Muscle layer of colon (tissue), 2 donors: Measurements from ENCODE around the gene CYP2W1.

ENCODE experiments used
- H3K27ac ChIP-seq: one replicate; pipeline ENCODE4 v1.7.0; 2013; ENCODE audit warnings: low read depth, mild to moderate bottlenecking, low read length, moderate library complexity
- H3K27me3 ChIP-seq, 2 donors: one replicate each; pipeline ENCODE4 v1.7.0; 2013; ENCODE audit warnings: low read length in 2 of 2, mild to moderate bottlenecking in 2 of 2; ENCODE audit not compliant: insufficient read depth in 2 of 2, control insufficient read depth in 1 of 2
- H3K36me3 ChIP-seq: one replicate; pipeline ENCODE4 v1.7.0; 2013; ENCODE audit warnings: mild to moderate bottlenecking, low read length; ENCODE audit not compliant: insufficient read depth
- H3K4me1 ChIP-seq: one replicate; pipeline ENCODE4 v1.7.0; 2013; ENCODE audit warnings: mild to moderate bottlenecking, low read length; ENCODE audit not compliant: insufficient read depth
- H3K4me3 ChIP-seq, 2 donors: one replicate each; pipeline ENCODE4 v1.7.0; 2013; ENCODE audit warnings: low read length in 2 of 2, low read depth in 1 of 2, mild to moderate bottlenecking in 1 of 2, moderate library complexity in 1 of 2
- H3K9ac ChIP-seq: one replicate; pipeline ENCODE4 v1.7.0; 2013; ENCODE audit warnings: low read length
- H3K9me3 ChIP-seq: one replicate; pipeline ENCODE4 v1.7.0; 2013; ENCODE audit warnings: mild to moderate bottlenecking, low read length
- donor health status: abdominal sarcoma.
- donor health status: Adenocarcinoma of cecum.

The CYP2W1 gene

DNA sequence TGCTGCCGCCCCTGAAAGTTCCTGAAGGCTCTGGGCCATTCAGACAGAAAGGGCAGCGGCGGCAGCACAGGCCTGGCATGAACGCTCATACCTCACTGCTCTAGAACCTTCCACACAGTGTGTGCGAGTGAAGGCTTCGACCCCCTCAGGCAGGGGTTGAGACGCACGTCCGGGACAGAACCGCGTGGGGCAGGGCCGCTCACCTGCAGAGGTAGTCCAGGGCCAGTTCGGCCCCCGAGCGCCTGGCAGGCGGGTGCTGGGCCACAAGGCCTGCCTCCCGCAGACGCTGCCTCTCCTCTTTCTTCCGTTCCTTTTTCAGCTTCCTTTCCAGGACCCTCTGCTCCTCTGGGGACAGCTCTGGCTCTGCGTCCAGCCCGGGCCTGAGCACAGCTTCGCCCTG, 26.8 kb downstream of the CYP2W1 start:
- Histone ChIP-seq H3K36me3 (peaks cover 9% of the 10 kb centered on the region), H3K9ac (no peak overlapping the region), H3K27me3 (no peaks in the 10 kb centered on the region), H3K4me1 (no peaks in the 10 kb centered on the region), H3K9me3 (no peaks in the 10 kb centered on the region), H3K4me3 (no peak overlapping the region), H3K27ac (no peak overlapping the region)

DNA sequence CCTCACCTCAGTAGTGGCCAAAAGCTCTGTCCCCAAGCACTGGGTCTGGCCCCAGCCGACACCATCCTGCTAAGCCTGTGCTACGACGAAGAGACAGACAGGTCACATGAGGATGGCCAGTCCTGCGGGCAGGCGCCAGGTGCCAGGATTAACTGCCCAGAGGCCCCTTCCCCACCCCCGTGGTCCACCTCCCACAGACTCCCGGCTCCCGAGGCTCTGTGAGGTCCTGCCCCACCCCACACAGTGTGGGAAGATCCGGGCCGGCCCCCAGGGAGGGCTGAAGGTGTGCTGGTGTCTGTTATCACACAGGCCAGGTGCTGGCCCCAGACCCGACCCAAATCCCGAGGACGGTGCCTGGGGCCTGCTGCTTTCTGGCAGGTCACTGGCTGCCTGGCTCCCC, 27.2 kb downstream of the CYP2W1 start:
- Histone ChIP-seq H3K36me3 (peaks cover 9% of the 10 kb centered on the region), H3K27ac (no peak overlapping the region), H3K9ac (no peak overlapping the region), H3K27me3 (no peaks in the 10 kb centered on the region), H3K9me3 (no peaks in the 10 kb centered on the region), H3K4me3 (no peak overlapping the region), H3K4me1 (no peaks in the 10 kb centered on the region)

DNA sequence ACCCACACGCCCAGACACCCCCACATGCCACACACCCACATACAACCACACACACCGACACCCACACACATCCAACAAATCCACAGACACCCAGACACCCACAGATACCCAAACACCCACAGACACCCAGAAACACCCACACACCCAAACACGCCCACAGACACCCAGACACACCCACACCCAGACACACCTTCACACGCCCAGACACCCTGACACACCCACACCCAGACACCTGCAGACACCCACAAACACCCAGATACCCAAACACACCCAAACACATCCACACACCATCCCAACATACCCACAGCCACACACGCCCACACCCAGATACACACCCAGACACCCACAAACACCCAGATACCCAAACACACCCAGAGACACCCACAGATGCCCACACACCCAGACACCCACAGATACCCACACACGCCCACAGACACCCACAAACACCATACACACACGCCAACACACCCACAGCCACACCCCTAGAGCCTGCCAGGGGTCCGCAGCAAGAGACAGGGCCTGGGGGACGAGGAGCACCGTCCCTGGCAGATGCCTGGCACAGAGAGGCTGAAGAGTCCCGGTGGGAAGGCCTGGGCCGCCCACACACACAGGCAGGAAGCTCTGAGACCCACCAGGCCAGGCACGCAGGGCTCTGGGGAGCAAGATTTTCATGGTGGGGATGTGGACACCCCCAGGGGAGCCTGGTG, 28.5 kb downstream of the CYP2W1 start:
- H3K36me3 ChIP-seq, result peaks cover 9% of the 10 kb centered on the region
- no peaks in the 10 kb centered on the region for H3K27me3 ChIP-seq
- no peaks in the 10 kb centered on the region for H3K9me3 ChIP-seq
- no peak overlapping the region for H3K4me3 ChIP-seq
- H3K9ac ChIP-seq, result no peak overlapping the region
- H3K27ac ChIP-seq, result no peak overlapping the region
- H3K4me1 ChIP-seq, result no peaks in the 10 kb centered on the region

DNA sequence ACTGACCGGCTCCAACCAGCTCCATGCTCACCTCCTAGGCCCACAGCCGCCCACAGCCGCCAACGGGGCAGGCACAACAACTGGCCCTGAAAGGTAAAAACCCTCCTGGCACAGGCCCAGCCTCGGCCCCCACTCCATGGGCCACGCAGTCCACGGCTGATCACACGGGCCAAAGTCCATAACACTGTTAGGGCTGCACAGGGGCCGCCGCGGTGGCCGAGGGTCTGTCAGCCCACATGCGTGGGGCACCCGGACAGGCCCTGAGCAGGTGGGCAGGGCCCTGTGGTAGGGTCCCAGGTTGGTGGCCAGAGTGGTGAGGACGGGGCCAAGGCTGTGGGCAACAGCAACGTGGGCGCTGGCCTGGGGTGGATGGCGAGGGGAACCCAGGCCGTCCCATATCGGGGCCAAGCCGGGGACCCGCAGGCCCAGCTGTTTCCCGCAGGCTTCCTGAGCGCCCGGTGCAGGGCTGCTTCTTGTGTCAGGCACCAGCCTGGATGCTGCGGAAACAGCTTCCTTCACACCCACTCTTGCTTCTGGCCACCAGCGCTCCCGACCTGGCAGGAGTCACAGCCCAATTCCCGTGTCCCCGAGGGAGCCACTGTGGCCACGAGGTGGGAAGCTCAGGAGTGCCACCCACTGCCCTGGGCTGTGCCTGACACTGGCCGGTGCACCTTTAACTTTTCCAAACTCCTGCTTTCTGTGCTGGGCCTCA, 29.2 kb downstream of the CYP2W1 start:
- Histone ChIP-seq H3K27ac (no peak overlapping the region), H3K4me1 (no peaks in the 10 kb centered on the region), H3K27me3 (no peaks in the 10 kb centered on the region), H3K9ac (no peak overlapping the region), H3K4me3 (no peak overlapping the region), H3K9me3 (no peaks in the 10 kb centered on the region), H3K36me3 (peaks cover 9% of the 10 kb centered on the region)

DNA sequence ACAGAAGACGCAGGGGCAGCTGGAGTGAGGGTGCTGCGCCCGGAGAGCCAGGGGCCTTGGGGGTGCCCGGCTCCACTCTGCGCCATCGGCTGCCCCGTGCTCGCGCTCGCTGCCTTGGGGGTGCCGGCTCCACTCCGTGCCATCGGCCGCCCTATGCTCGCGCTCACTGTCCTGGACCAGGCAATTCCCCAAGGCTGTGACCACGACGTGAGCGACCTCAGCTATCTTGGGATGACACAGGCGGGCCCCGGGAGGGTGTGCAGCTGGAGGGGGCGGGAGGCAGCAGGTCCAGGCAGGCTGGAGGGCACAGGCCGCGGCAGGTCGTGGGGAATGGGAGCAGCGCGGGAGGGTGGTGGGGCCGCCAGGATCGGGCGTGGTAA, 29.7 kb downstream of the CYP2W1 start:
- Histone ChIP-seq H3K27ac (no peak overlapping the region), H3K27me3 (no peaks in the 10 kb centered on the region), H3K36me3 (peaks cover 9% of the 10 kb centered on the region), H3K4me1 (no peaks in the 10 kb centered on the region), H3K9ac (no peak overlapping the region), H3K4me3 (no peak overlapping the region), H3K9me3 (no peaks in the 10 kb centered on the region)

DNA sequence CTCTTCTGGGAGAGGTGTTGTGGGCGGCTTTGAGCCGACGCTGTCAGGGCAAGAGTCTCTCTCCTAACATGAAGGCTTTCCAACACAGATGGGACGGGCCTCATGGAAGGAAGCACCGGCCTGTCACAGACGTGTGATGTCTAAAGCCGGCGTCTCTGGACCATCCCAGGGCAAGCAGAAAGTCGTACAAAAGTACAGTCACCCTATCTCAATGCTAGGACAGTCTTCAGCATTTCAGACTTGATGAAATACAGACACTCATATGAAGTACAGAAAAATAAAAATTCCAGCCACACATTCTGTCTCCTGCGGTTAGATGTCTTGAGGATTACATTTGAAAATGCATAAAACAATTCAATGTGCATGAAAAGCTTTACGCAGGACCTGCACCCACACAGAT, 30.6 kb downstream of the CYP2W1 start:
- H3K27ac ChIP-seq, result no peak overlapping the region
- H3K4me1 ChIP-seq, result no peaks in the 10 kb centered on the region
- H3K36me3 ChIP-seq, result peaks cover 9% of the 10 kb centered on the region
- no peak overlapping the region for H3K9ac ChIP-seq
- no peak overlapping the region for H3K4me3 ChIP-seq
- H3K27me3 ChIP-seq, result no peaks in the 10 kb centered on the region
- H3K9me3 ChIP-seq, result no peaks in the 10 kb centered on the region

DNA sequence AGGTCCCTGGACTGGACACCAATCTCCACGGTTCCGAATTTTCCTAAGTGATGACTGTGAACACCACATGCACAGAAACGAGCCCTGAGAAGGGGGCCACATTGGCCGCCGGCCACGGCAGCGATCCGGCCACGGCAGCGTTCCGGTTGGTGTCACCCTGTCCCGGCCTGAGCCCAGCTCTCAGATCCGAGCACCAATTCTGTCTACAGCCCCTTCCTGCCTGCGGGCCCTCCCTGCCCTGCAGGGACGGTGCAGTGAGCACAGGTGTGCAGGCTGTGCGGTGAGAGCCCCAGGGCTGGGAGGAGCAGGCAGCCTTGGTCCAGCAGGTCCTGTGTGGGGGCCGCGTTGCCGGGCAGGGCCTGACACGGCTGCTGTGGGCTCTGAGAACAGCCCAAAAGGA, 31.7 kb downstream of the CYP2W1 start:
- Histone ChIP-seq H3K27me3 (no peaks in the 10 kb centered on the region), H3K27ac (no peak overlapping the region), H3K9ac (no peak overlapping the region), H3K36me3 (peaks cover 3% of the 10 kb centered on the region), H3K9me3 (no peaks in the 10 kb centered on the region), H3K4me1 (no peaks in the 10 kb centered on the region), H3K4me3 (no peak overlapping the region)

DNA sequence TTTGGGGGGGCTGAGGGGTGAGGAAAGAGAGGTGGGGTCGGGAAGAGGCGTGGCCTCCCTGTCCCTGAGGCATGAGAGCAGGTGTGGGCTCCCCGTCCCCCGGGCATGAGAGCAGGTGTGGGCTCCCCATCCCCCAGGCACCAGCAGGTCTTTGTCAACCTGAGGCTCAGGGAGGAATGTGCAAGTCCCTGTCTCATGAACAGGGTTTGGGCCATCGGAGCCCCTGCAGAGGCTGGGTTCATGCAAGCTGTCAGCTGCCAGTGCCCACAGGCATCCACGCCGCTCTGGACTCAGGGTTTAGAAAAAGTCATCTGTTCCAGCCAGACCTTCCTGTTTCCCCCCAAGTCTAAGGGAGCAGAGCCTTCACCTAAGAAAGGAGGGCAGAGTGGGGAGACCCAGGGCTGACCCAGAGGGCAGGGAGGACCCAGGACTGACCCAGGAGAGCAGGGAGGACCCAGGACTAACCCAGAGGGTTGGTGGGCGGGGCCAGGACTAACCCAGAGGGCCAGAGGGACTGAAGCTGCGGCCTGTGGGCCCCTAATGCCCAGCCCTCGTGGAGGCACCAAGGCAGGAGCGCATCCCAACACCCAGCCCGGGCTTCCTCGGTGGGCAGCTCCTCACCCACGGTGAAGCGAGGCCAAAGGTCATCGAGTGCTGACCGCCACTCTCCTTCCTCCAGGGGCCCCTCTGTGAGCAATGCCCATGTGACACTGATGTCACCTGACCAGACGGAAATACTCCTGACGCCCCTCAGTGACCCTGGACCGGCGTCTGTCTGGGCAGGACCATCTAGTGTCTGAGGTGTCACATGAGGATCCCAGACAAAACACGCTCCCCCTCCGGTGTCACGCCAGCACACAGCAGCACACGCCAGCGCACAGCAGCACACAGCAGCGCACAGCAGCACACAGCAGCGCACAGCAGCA, 32.5 kb downstream of the CYP2W1 start:
- Histone ChIP-seq H3K9ac (no peak overlapping the region), H3K9me3 (no peaks in the 10 kb centered on the region), H3K27me3 (no peaks in the 10 kb centered on the region), H3K27ac (no peak overlapping the region), H3K36me3 (no peaks in the 10 kb centered on the region), H3K4me3 (no peak overlapping the region), H3K4me1 (no peaks in the 10 kb centered on the region)

DNA sequence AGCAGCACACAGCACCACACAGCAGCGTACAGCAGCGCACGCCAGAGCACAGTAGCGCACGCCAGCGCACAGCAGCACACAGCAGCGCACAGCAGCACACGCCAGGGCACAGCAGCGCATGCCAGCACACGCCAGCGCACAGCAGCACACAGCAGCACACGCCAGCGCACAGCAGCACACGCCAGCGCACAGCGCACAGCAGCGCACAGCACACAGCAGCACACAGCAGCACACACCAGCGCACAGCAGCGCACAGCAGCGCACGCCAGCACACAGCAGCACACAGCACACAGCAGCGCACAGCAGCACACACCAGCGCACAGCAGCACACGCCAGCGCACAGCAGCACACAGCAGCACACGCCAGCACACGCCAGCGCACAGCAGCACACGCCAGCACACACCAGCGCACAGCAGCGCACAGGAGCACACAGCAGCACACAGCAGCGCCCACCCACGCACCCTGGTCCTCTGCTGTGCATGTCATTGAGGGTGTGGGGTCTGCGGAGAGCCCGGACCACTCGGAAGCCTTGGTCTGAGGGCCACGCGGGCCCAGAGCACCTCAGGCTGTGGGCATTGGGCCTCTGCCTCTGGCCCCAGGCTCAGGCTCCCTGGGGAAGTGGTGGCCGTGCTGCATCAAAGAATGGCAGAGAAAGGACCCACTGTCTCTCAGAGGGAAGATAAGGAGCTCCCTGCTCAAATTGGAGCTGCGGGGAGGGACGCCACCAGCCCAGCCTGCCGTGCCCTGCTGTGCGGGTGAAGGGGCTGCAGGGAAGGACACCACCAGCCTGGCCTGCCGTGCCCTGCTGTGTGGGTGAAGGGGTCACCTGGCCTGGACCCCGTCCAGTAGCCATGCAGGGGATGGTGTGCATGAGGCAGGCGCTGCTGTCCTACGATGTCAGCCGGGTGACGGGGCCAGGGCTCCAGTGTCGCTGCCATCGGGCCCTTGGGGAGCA, 33.9 kb downstream of the CYP2W1 start:
- no peak overlapping the region for H3K27ac ChIP-seq
- no peaks in the 10 kb centered on the region for H3K9me3 ChIP-seq
- no peaks in the 10 kb centered on the region for H3K27me3 ChIP-seq
- no peaks in the 10 kb centered on the region for H3K36me3 ChIP-seq
- no peaks in the 10 kb centered on the region for H3K4me1 ChIP-seq
- no peak overlapping the region for H3K4me3 ChIP-seq
- H3K9ac ChIP-seq, result no peak overlapping the region

DNA sequence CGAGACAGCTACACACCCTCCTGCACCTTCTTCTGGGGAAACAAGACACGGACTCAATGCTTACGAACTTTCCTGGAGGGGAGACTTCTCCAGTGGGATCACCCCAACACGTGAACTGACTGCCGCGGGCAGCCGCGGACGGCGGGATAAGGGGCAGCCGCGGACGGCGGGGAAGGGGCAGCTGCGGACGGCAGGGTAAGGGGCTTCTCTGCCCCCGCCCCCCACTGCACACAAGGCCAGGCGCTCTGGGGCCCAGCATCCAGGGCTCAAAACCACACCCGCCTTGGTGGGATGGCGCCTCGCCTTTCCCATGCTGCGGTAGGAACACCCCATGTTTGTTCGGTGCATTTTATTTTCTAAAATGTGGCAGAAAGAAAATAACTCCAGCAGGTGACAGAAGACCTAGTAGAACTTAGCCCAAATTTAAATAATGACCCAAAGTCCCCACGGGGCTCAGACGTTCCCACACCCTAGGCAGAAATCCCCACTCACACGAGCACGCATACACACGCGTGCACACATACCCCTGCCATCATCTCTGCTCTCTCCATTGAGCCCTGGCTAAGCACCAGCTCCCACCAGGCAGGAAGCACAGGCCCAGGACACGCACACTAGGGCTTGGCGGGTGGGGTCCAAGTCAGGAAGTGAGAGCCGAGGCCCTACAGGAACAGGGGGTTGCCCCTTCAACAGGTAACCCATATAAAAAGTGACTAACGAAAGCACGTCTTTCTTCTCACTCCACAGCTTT, 34.8 kb downstream of the CYP2W1 start:
- Histone ChIP-seq H3K36me3 (no peaks in the 10 kb centered on the region), H3K9ac (no peak overlapping the region), H3K27me3 (no peaks in the 10 kb centered on the region), H3K9me3 (no peaks in the 10 kb centered on the region), H3K4me1 (no peaks in the 10 kb centered on the region), H3K27ac (no peak overlapping the region), H3K4me3 (no peak overlapping the region)
